Smooth muscle cell (in vitro differentiated cells): ENCODE measurements around the gene CXCL13. TPM values are rescaled to one million over a fixed set of nuclear protein-coding genes. Genes with fewer than 3 reads are reported as not detected.

Experiments
- DNase-seq: peaks from one replicate; lab custom pipeline; 2025; ENCODE audit not compliant: unreplicated experiment; lab: John Stamatoyannopoulos, UW
- H2AFZ ChIP-seq: fragments of 200-600 bp; sonication (generic); 2 replicates; pipeline ENCODE4 v1.6.0; 2016; ENCODE audit warnings: antibody characterized with exemption, low read depth, mild to moderate bottlenecking
- H3F3A ChIP-seq: fragments of 200-600 bp; sonication (generic); 2 replicates; pipeline ENCODE4 v1.6.0; 2017; ENCODE audit warnings: antibody characterized with exemption, low read depth
- H3K27ac ChIP-seq: fragments of 200-600 bp; sonication (generic); 2 replicates; pipeline ENCODE4 v1.5.1; 2016; ENCODE audit warnings: low read depth, mild to moderate bottlenecking
- H3K27me3 ChIP-seq: fragments of 200-600 bp; sonication (generic); 2 replicates; pipeline ENCODE4 v1.6.1; 2016; ENCODE audit warnings: low read depth, mild to moderate bottlenecking
- H3K36me3 ChIP-seq: fragments of 200-600 bp; sonication (generic); 2 replicates; pipeline ENCODE4 v1.5.1; 2016; ENCODE audit warnings: low read depth
- H3K4me1 ChIP-seq: fragments of 200-600 bp; sonication (generic); 2 replicates; pipeline ENCODE4 v1.5.1; 2016; ENCODE audit warnings: low read depth
- H3K4me2 ChIP-seq: fragments of 200-600 bp; sonication (generic); 2 replicates; pipeline ENCODE4 v1.6.0; 2016; ENCODE audit warnings: mild to moderate bottlenecking
- H3K4me3 ChIP-seq: fragments of 200-600 bp; sonication (generic); 2 replicates; pipeline ENCODE4 v1.5.1; 2016; ENCODE audit warnings: mild to moderate bottlenecking
- H3K79me2 ChIP-seq: fragments of 200-600 bp; sonication (generic); 2 replicates; pipeline ENCODE4 v1.6.0; 2016; ENCODE audit warnings: low read depth, mild to moderate bottlenecking
- H3K9ac ChIP-seq: fragments of 200-600 bp; sonication (generic); 2 replicates; pipeline ENCODE4 v1.6.0; 2016; ENCODE audit warnings: low read depth
- H3K9me3 ChIP-seq: fragments of 200-600 bp; sonication (generic); replicated peaks from 2 replicates; pipeline ENCODE4 v1.5.1; 2016; ENCODE audit warnings: low read depth
- H4K20me1 ChIP-seq: fragments of 200-600 bp; sonication (generic); 2 replicates; pipeline ENCODE4 v1.6.0; 2016; ENCODE audit warnings: low read depth
- CTCF ChIP-seq: fragments of 200-600 bp; sonication (generic); IDR thresholded peaks from 2 replicates; pipeline ENCODE4 v1.5.1; 2017; ENCODE audit warnings: borderline replicate concordance, mild to moderate bottlenecking, antibody characterized with exemption; ENCODE audit not compliant: insufficient read depth, poor library complexity, severe bottlenecking
- whole genome bisulfite sequencing: methylation state at CpG from one replicate; pipeline ENCODE4 v1.1.7; 2016; ENCODE audit warnings: low lambda C conversion rate; 5-methylcytosine and 5-hydroxymethylcytosine counted together
- polyA plus RNA-seq: library from polyadenylated mRNA; unstranded; fragments of >200 nt; fragmentation: Nextera tagmentation; extraction: Ambion mirVana; gene quantifications from 2 replicates; pipeline ENCODE4 v1.2.1, GENCODE V29; 2016
- total RNA-seq: library from RNA; depleted of rRNA; stranded (reverse); fragments of >200 nt; gene quantifications from 2 replicates; pipeline ENCODE4 v1.2.3, GENCODE V29; 2014

CXCL13 gene
- total and polyA plus RNA-seq, 2 experiments from 2014 or later: not detected

- TF ChIP-seq CTCF: no peak
These were observed 15.6 kb downstream of the CXCL13 start for GRCh38 chr4:77621254-77621653.

GRCh38 chr4:77623091-77623490 lies 17.5 kb downstream of the CXCL13 start:
- DNase-seq: no peak
- Histone ChIP-seq H3K79me2 (no peaks in the 10 kb centered on the region), H3K4me2 (no peak overlapping the region), H3K9me3 (no peaks in the 10 kb centered on the region), H4K20me1 (no peaks in the 10 kb centered on the region), H2AFZ (no peak overlapping the region), H3K36me3 (no peaks in the 10 kb centered on the region), H3K9ac (no peak overlapping the region), H3K27me3 (no peaks in the 10 kb centered on the region), H3K4me1 (no peaks in the 10 kb centered on the region), H3K4me3 (no peak overlapping the region), H3K27ac (no peak overlapping the region), H3F3A (no peaks in the 10 kb centered on the region)
- WGBS: 65% methylated on average over 2 of the region's 2 CpGs
- TF ChIP-seq CTCF: no peak

More at GRCh38 chr4:77621254-77621653, 15.6 kb downstream of the CXCL13 start:
- no peaks in the 10 kb centered on the region for H3F3A ChIP-seq
- H2AFZ ChIP-seq: no peak overlapping the region
- no peaks in the 10 kb centered on the region for H4K20me1 ChIP-seq
- H3K36me3 ChIP-seq: no peaks in the 10 kb centered on the region
- H3K79me2 ChIP-seq: no peaks in the 10 kb centered on the region
- H3K4me2 ChIP-seq: no peak overlapping the region
- no peak overlapping the region for H3K9ac ChIP-seq
- H3K4me1 ChIP-seq: no peaks in the 10 kb centered on the region
- H3K27ac ChIP-seq: no peak overlapping the region
- no peak for DNase-seq
- no peaks in the 10 kb centered on the region for H3K27me3 ChIP-seq
- H3K9me3 ChIP-seq: no peaks in the 10 kb centered on the region
- H3K4me3 ChIP-seq: no peak overlapping the region

GRCh38 chr4:77624213-77624612 lies 18.6 kb downstream of the CXCL13 start:
- H3K27me3 ChIP-seq: no peaks in the 10 kb centered on the region
- H3F3A ChIP-seq: no peaks in the 10 kb centered on the region
- no peak overlapping the region for H2AFZ ChIP-seq
- no peak overlapping the region for H3K4me2 ChIP-seq
- TF ChIP-seq CTCF: no peak
- no peaks in the 10 kb centered on the region for H4K20me1 ChIP-seq
- no peak for DNase-seq
- no peak overlapping the region for H3K9ac ChIP-seq
- H3K79me2 ChIP-seq: no peaks in the 10 kb centered on the region
- no peaks in the 10 kb centered on the region for H3K4me1 ChIP-seq
- H3K4me3 ChIP-seq: no peak overlapping the region
- H3K9me3 ChIP-seq: no peaks in the 10 kb centered on the region
- no peak overlapping the region for H3K27ac ChIP-seq
- no peaks in the 10 kb centered on the region for H3K36me3 ChIP-seq
- 89% methylated on average over 4 of the region's 4 CpGs for WGBS

GRCh38 chr4:77625485-77625884 lies 19.9 kb downstream of the CXCL13 start:
- Histone ChIP-seq H3K9me3 (no peaks in the 10 kb centered on the region), H3K9ac (no peak overlapping the region), H4K20me1 (no peaks in the 10 kb centered on the region), H3K4me2 (no peak overlapping the region), H3F3A (no peaks in the 10 kb centered on the region), H3K27me3 (no peaks in the 10 kb centered on the region), H2AFZ (no peak overlapping the region), H3K4me3 (no peak overlapping the region), H3K79me2 (no peaks in the 10 kb centered on the region), H3K4me1 (no peaks in the 10 kb centered on the region), H3K36me3 (no peaks in the 10 kb centered on the region), H3K27ac (no peak overlapping the region)
- WGBS: 85% methylated on average over 5 of the region's 5 CpGs
- TF ChIP-seq CTCF: no peak
- no peak for DNase-seq
